ENCODE results near the gene MRTO4. TPM values are rescaled to one million over a fixed set of nuclear protein-coding genes. Genes with fewer than 3 reads are reported as not detected.

The MRTO4 gene
- 27.8 TPM for total RNA-seq
- 10 to 100 TPM; 26.8 to 30.1 (median 28.3) TPM for polyA plus RNA-seq (ENCODE audit: insufficient read depth in 1 of 8, insufficient read length in 8 of 8, low replicate concordance in 1 of 8)
- long read RNA-seq, donor 1, transcript MRTO4-201 (8 exons, 2,315 nt), result major isoform, 6 of 6 reads
- long read RNA-seq, donor 1, partial matches to known transcripts, result 0 of 6 reads
- long read RNA-seq, donor 1, other reads (novel, unspliced or antisense), result 0 of 6 reads
- long read RNA-seq, donor 2, partial matches to known transcripts, result 0 of 1 reads
- long read RNA-seq, donor 2, other reads (novel, unspliced or antisense), result 0 of 1 reads
- long read RNA-seq, donor 3, transcript MRTO4-201 (8 exons, 2,315 nt), result major isoform, 17 of 18 reads
- long read RNA-seq, donor 3, partial matches to known transcripts, result 0 of 18 reads
- long read RNA-seq, donor 3, other reads (novel, unspliced or antisense), result 0 of 18 reads
- long read RNA-seq, donor 4, partial matches to known transcripts, result 0 of 4 reads
- long read RNA-seq, donor 4, other reads (novel, unspliced or antisense), result 0 of 4 reads
- long read RNA-seq, donor 5, transcript MRTO4-201 (8 exons, 2,315 nt), result major isoform, 28 of 38 reads
- long read RNA-seq, donor 5, partial matches to known transcripts, result 10 of 38 reads
- long read RNA-seq, donor 5, other reads (novel, unspliced or antisense), result 0 of 38 reads
- long read RNA-seq, donor 6, transcript MRTO4-201 (8 exons, 2,315 nt), result major isoform, 11 of 11 reads
- long read RNA-seq, donor 6, partial matches to known transcripts, result 0 of 11 reads
- long read RNA-seq, donor 6, other reads (novel, unspliced or antisense), result 0 of 11 reads
- long read RNA-seq, donor 7, transcript MRTO4-201 (8 exons, 2,315 nt), result major isoform, 18 of 18 reads
- long read RNA-seq, donor 7, partial matches to known transcripts, result 0 of 18 reads
- long read RNA-seq, donor 7, other reads (novel, unspliced or antisense), result 0 of 18 reads
- long read RNA-seq, donor 8, partial matches to known transcripts, result 0 of 4 reads
- long read RNA-seq, donor 8, other reads (novel, unspliced or antisense), result 0 of 4 reads
- long read RNA-seq, donor 9, transcript MRTO4-201 (8 exons, 2,315 nt), result major isoform, 12 of 12 reads
- long read RNA-seq, donor 9, partial matches to known transcripts, result 0 of 12 reads
- long read RNA-seq, donor 9, other reads (novel, unspliced or antisense), result 0 of 12 reads
- long read RNA-seq, donor 10, transcript MRTO4-201 (8 exons, 2,315 nt), result major isoform, 13 of 13 reads
- long read RNA-seq, donor 10, partial matches to known transcripts, result 0 of 13 reads
- long read RNA-seq, donor 10, other reads (novel, unspliced or antisense), result 0 of 13 reads
- long read RNA-seq, donor 11, transcript MRTO4-201 (8 exons, 2,315 nt), result major isoform, 7 of 9 reads
- long read RNA-seq, donor 11, partial matches to known transcripts, result 0 of 9 reads
- long read RNA-seq, donor 11, other reads (novel, unspliced or antisense), result 0 of 9 reads

GRCh38 chr1:19251305-19252196 is at the start of gene MRTO4, which contains the start of gene EMC1:
Gene MRTO4, plus strand, starts transcription at chr1:19251805. Its CDS starts 31 bp downstream, at chr1:19251836.
Gene EMC1, minus strand, starts transcription at chr1:19251524. Its CDS starts 15 bp downstream, at chr1:19251509.
- Histone ChIP-seq H3K27me3 (ENCODE audit: control insufficient read depth, insufficient read depth, low read length) (no peaks in the 10 kb centered on the region), H3K4me3 (ENCODE audit: low read length) (peak within 1 kb of the TSS; percentile 97), H3K36me3 (ENCODE audit: control insufficient read depth, insufficient read depth, low read length) (peaks cover 19% of the 10 kb centered on the region), H3K9me3 (replicated peaks; ENCODE audit: control insufficient read depth, low read depth, low read length) (no peaks in the 10 kb centered on the region), H3K27ac (ENCODE audit: low read length) (peak within 1 kb of the TSS; percentile 96), H3K4me1 (ENCODE audit: control insufficient read depth, insufficient read depth, low read length) (peaks cover 22% of the 10 kb centered on the region)
- peak; percentile 91 for DNase-seq
- WGBS (ENCODE audit: insufficient coverage), result under 1% methylated on average over 81 of the region's 81 CpGs

- no peak overlapping the region for H3K4me3 ChIP-seq (ENCODE audit: low read length)
- H3K9me3 ChIP-seq (replicated peaks; ENCODE audit: control insufficient read depth, low read depth, low read length), result no peaks in the 10 kb centered on the region
- H3K27ac ChIP-seq (ENCODE audit: low read length), result no peak overlapping the region
- 92% methylated on average over 1 of the region's 3 CpGs for WGBS (ENCODE audit: insufficient coverage)
- no peaks in the 10 kb centered on the region for H3K27me3 ChIP-seq (ENCODE audit: control insufficient read depth, insufficient read depth, low read length)
- H3K4me1 ChIP-seq (ENCODE audit: control insufficient read depth, insufficient read depth, low read length), result no peaks in the 10 kb centered on the region
- no peak for DNase-seq
- H3K36me3 ChIP-seq (ENCODE audit: control insufficient read depth, insufficient read depth, low read length), result peaks cover 28% of the 10 kb centered on the region
These were observed 49.2 kb upstream of the MRTO4 start for GRCh38 chr1:19202396-19202795.

GRCh38 chr1:19203440-19203839 is 48.2 kb upstream of the MRTO4 start:
- WGBS (ENCODE audit: insufficient coverage), result no CpG with 5 or more reads among the region's 2 CpGs
- Histone ChIP-seq H3K9me3 (replicated peaks; ENCODE audit: control insufficient read depth, low read depth, low read length) (no peaks in the 10 kb centered on the region), H3K27me3 (ENCODE audit: control insufficient read depth, insufficient read depth, low read length) (no peaks in the 10 kb centered on the region), H3K27ac (ENCODE audit: low read length) (no peak overlapping the region), H3K4me3 (ENCODE audit: low read length) (no peak overlapping the region), H3K36me3 (ENCODE audit: control insufficient read depth, insufficient read depth, low read length) (peaks cover 20% of the 10 kb centered on the region), H3K4me1 (ENCODE audit: control insufficient read depth, insufficient read depth, low read length) (peaks cover 4% of the 10 kb centered on the region)
- no peak for DNase-seq

GRCh38 chr1:19204446-19205266 is 46.9 kb upstream of the MRTO4 start:
- no peak overlapping the region for H3K27ac ChIP-seq (ENCODE audit: low read length)
- no peak for DNase-seq

GRCh38 chr1:19205403-19205802 is 46.2 kb upstream of the MRTO4 start:
- peaks cover 4% of the 10 kb centered on the region for H3K36me3 ChIP-seq (ENCODE audit: control insufficient read depth, insufficient read depth, low read length)
- H3K4me1 ChIP-seq (ENCODE audit: control insufficient read depth, insufficient read depth, low read length), result peaks cover 4% of the 10 kb centered on the region
- no peak overlapping the region for H3K4me3 ChIP-seq (ENCODE audit: low read length)
- no peaks in the 10 kb centered on the region for H3K9me3 ChIP-seq (replicated peaks; ENCODE audit: control insufficient read depth, low read depth, low read length)
- DNase-seq, result no peak
- no CpG with 5 or more reads among the region's 1 CpG for WGBS (ENCODE audit: insufficient coverage)
- no peak overlapping the region for H3K27ac ChIP-seq (ENCODE audit: low read length)
- no peaks in the 10 kb centered on the region for H3K27me3 ChIP-seq (ENCODE audit: control insufficient read depth, insufficient read depth, low read length)

More at GRCh38 chr1:19204446-19205266, 46.9 kb upstream of the MRTO4 start:
- Histone ChIP-seq H3K36me3 (ENCODE audit: control insufficient read depth, insufficient read depth, low read length) (peaks cover 7% of the 10 kb centered on the region), H3K4me3 (ENCODE audit: low read length) (no peak overlapping the region), H3K27me3 (ENCODE audit: control insufficient read depth, insufficient read depth, low read length) (no peaks in the 10 kb centered on the region), H3K4me1 (ENCODE audit: control insufficient read depth, insufficient read depth, low read length) (peaks cover 4% of the 10 kb centered on the region), H3K9me3 (replicated peaks; ENCODE audit: control insufficient read depth, low read depth, low read length) (no peaks in the 10 kb centered on the region)
- no CpG with 5 or more reads among the region's 6 CpGs for WGBS (ENCODE audit: insufficient coverage)

GRCh38 chr1:19205845-19206244 is 45.8 kb upstream of the MRTO4 start:
- Histone ChIP-seq H3K27ac (ENCODE audit: low read length) (no peak overlapping the region), H3K4me3 (ENCODE audit: low read length) (no peak overlapping the region), H3K36me3 (ENCODE audit: control insufficient read depth, insufficient read depth, low read length) (peaks cover 4% of the 10 kb centered on the region), H3K4me1 (ENCODE audit: control insufficient read depth, insufficient read depth, low read length) (peaks cover 5% of the 10 kb centered on the region), H3K27me3 (ENCODE audit: control insufficient read depth, insufficient read depth, low read length) (no peaks in the 10 kb centered on the region), H3K9me3 (replicated peaks; ENCODE audit: control insufficient read depth, low read depth, low read length) (no peaks in the 10 kb centered on the region)
- WGBS (ENCODE audit: insufficient coverage), result 33% methylated on average over 1 of the region's 5 CpGs
- DNase-seq, result no peak

- H3K4me1 ChIP-seq (ENCODE audit: control insufficient read depth, insufficient read depth, low read length), result peaks cover 12% of the 10 kb centered on the region
- H3K9me3 ChIP-seq (replicated peaks; ENCODE audit: control insufficient read depth, low read depth, low read length), result no peaks in the 10 kb centered on the region
- no peak overlapping the region for H3K27ac ChIP-seq (ENCODE audit: low read length)
- H3K36me3 ChIP-seq (ENCODE audit: control insufficient read depth, insufficient read depth, low read length), result no peaks in the 10 kb centered on the region
- no peak for DNase-seq
- H3K27me3 ChIP-seq (ENCODE audit: control insufficient read depth, insufficient read depth, low read length), result no peaks in the 10 kb centered on the region
- H3K4me3 ChIP-seq (ENCODE audit: low read length), result no peak overlapping the region
- 82% methylated on average over 3 of the region's 3 CpGs for WGBS (ENCODE audit: insufficient coverage)
These were observed 44.7 kb upstream of the MRTO4 start for GRCh38 chr1:19206947-19207346.

GRCh38 chr1:19208710-19209438 is 42.7 kb upstream of the MRTO4 start:
- H3K4me3 ChIP-seq (ENCODE audit: low read length), result peak overlapping the region; percentile 87
- no peaks in the 10 kb centered on the region for H3K36me3 ChIP-seq (ENCODE audit: control insufficient read depth, insufficient read depth, low read length)
- peak overlapping the region; percentile 93 for H3K27ac ChIP-seq (ENCODE audit: low read length)
- peaks cover 12% of the 10 kb centered on the region for H3K4me1 ChIP-seq (ENCODE audit: control insufficient read depth, insufficient read depth, low read length)
- WGBS (ENCODE audit: insufficient coverage), result no CpG with 5 or more reads among the region's 8 CpGs
- no peaks in the 10 kb centered on the region for H3K27me3 ChIP-seq (ENCODE audit: control insufficient read depth, insufficient read depth, low read length)
- H3K9me3 ChIP-seq (replicated peaks; ENCODE audit: control insufficient read depth, low read depth, low read length), result no peaks in the 10 kb centered on the region
- DNase-seq, result no peak

All from muscle of leg (tissue), 16 donors.